NK-92 (cell line): Measurements from ENCODE around the gene LHFPL2.
"Not testable (repeated sequence)": the region's sequence is repeated elsewhere in the genome, so short reads cannot be mapped to it uniquely, and the experiment has no call there.

ENCODE experiments used
- DNase-seq: peaks from one replicate; lab custom pipeline; 2025; ENCODE audit not compliant: unreplicated experiment; lab: John Stamatoyannopoulos, UW

The LHFPL2 gene

GRCh38 chr5:78648359-78649210, at the start of gene LHFPL2:
LHFPL2 (minus strand) TSS chr5:78648772; CDS start chr5:78510213, 138,559 bp downstream.
- no peak for DNase-seq

GRCh38 chr5:78696637-78697036, 48.1 kb upstream of the LHFPL2 start:
- DNase-seq = no peak

GRCh38 chr5:78696052-78696451, 47.5 kb upstream of the LHFPL2 start:
- not testable (repeated sequence) for DNase-seq

- no peak for DNase-seq
Observed at GRCh38 chr5:78693339-78693738, 44.8 kb upstream of the LHFPL2 start.

GRCh38 chr5:78691084-78691960, 42.8 kb upstream of the LHFPL2 start:
- no peak for DNase-seq

- DNase-seq = no peak
Observed at GRCh38 chr5:78690253-78690972, 41.8 kb upstream of the LHFPL2 start.

GRCh38 chr5:78689540-78690252, 41.1 kb upstream of the LHFPL2 start:
- DNase-seq = no peak

- DNase-seq = not testable (repeated sequence)
Observed at GRCh38 chr5:78687514-78687913, 38.9 kb upstream of the LHFPL2 start.

GRCh38 chr5:78683905-78684304, 35.3 kb upstream of the LHFPL2 start:
- not testable (repeated sequence) for DNase-seq

- DNase-seq = no peak
Observed at GRCh38 chr5:78679905-78680304, 31.3 kb upstream of the LHFPL2 start.

GRCh38 chr5:78677777-78678668, 29.5 kb upstream of the LHFPL2 start:
- no peak for DNase-seq

GRCh38 chr5:78675956-78676730, 27.6 kb upstream of the LHFPL2 start:
- DNase-seq = no peak

- DNase-seq = not testable (repeated sequence)
Observed at GRCh38 chr5:78673827-78674226, 25.3 kb upstream of the LHFPL2 start.

GRCh38 chr5:78672154-78672553, 23.6 kb upstream of the LHFPL2 start:
- no peak for DNase-seq

- no peak for DNase-seq
Observed at GRCh38 chr5:78671609-78672008, 23.0 kb upstream of the LHFPL2 start.

GRCh38 chr5:78670701-78671269, 22.2 kb upstream of the LHFPL2 start:
- no peak for DNase-seq

- DNase-seq = no peak
Observed at GRCh38 chr5:78669331-78669730, 20.8 kb upstream of the LHFPL2 start.

GRCh38 chr5:78667461-78668103, 19.0 kb upstream of the LHFPL2 start:
- no peak for DNase-seq
